H9 (cell line): ENCODE measurements around the gene ASB4. TPM values are rescaled to one million over a fixed set of nuclear protein-coding genes. Genes with fewer than 3 reads are reported as not detected.

ENCODE experiments used
- DNase-seq: peaks from one replicate; pipeline ENCODE4 v3.0.0-alpha.2; 2017
- H2AFZ ChIP-seq: one replicate; pipeline ENCODE4 v1.6.1; 2013; ENCODE audit warnings: mild to moderate bottlenecking, low read length, control low read depth, moderate library complexity
- H2AK5ac ChIP-seq: 2 replicates; pipeline ENCODE4 v1.6.1; 2013; ENCODE audit warnings: low read length, control low read depth, mixed read lengths; ENCODE audit not compliant: insufficient read length
- H2BK120ac ChIP-seq: one replicate; pipeline ENCODE4 v1.6.1; 2013; ENCODE audit warnings: low read depth, mild to moderate bottlenecking, low read length, control low read depth, inconsistent platforms; ENCODE audit not compliant: poor library complexity, severe bottlenecking
- H2BK12ac ChIP-seq: 2 replicates; pipeline ENCODE4 v1.6.1; 2013; ENCODE audit warnings: low read length, control low read depth, mixed read lengths, low read depth; ENCODE audit not compliant: insufficient read length
- H2BK15ac ChIP-seq: 2 replicates; pipeline ENCODE4 v1.6.1; 2013; ENCODE audit warnings: low read depth, low read length, control low read depth
- H2BK20ac ChIP-seq: one replicate; pipeline ENCODE4 v1.6.1; 2013; ENCODE audit warnings: low read depth, mild to moderate bottlenecking, low read length, control low read depth, inconsistent platforms; ENCODE audit not compliant: poor library complexity, severe bottlenecking
- H2BK5ac ChIP-seq: 2 replicates; pipeline ENCODE4 v1.6.1; 2013; ENCODE audit warnings: low read length, control low read depth, mixed read lengths; ENCODE audit not compliant: insufficient read length
- H3K14ac ChIP-seq: 2 replicates; pipeline ENCODE4 v1.6.1; 2013; ENCODE audit warnings: low read length, control low read depth; ENCODE audit not compliant: insufficient read depth
- H3K18ac ChIP-seq: 2 replicates; pipeline ENCODE4 v1.6.1; 2013; ENCODE audit warnings: low read depth, mild to moderate bottlenecking, mixed read lengths, low read length, control low read depth; ENCODE audit not compliant: insufficient read length
- H3K23ac ChIP-seq: 2 replicates; pipeline ENCODE4 v1.6.1; 2013; ENCODE audit warnings: low read length, control low read depth, mixed read lengths, low read depth; ENCODE audit not compliant: insufficient read length
- H3K23me2 ChIP-seq: 2 replicates; pipeline ENCODE4 v1.6.1; 2013; ENCODE audit warnings: low read depth, mild to moderate bottlenecking, mixed read lengths, low read length, control low read depth; ENCODE audit not compliant: insufficient read length, poor library complexity, severe bottlenecking
- H3K27ac ChIP-seq: 2 replicates; pipeline ENCODE4 v1.5.1; 2013; ENCODE audit warnings: low read length, control low read depth, mixed read lengths, low read depth; ENCODE audit not compliant: insufficient read length
- H3K27me3 ChIP-seq: 2 replicates; pipeline ENCODE4 v1.6.1; 2013; ENCODE audit warnings: low read length, control low read depth, inconsistent platforms; ENCODE audit not compliant: insufficient read depth
- H3K4ac ChIP-seq: 2 replicates; pipeline ENCODE4 v1.6.1; 2013; ENCODE audit warnings: low read depth, mild to moderate bottlenecking, control low read depth, inconsistent platforms, low read length, moderate library complexity
- H3K4me1 ChIP-seq: 2 replicates; pipeline ENCODE4 v1.6.1; 2013; ENCODE audit warnings: low read length, control low read depth, inconsistent platforms; ENCODE audit not compliant: insufficient read depth
- H3K4me2 ChIP-seq: 2 replicates; pipeline ENCODE4 v1.6.1; 2013; ENCODE audit warnings: low read length, control low read depth, mixed read lengths; ENCODE audit not compliant: insufficient read length, insufficient read depth
- H3K56ac ChIP-seq: 2 replicates; pipeline ENCODE4 v1.6.1; 2013; ENCODE audit warnings: low read depth, mild to moderate bottlenecking, mixed read lengths, low read length, control low read depth; ENCODE audit not compliant: insufficient read length
- H3K79me1 ChIP-seq: 2 replicates; pipeline ENCODE4 v1.6.1; 2013; ENCODE audit warnings: low read depth, mild to moderate bottlenecking, moderate library complexity, low read length, control low read depth, inconsistent platforms; ENCODE audit not compliant: insufficient read depth, poor library complexity, severe bottlenecking
- H3K79me2 ChIP-seq: 2 replicates; pipeline ENCODE4 v1.6.1; 2013; ENCODE audit warnings: low read length, control low read depth, inconsistent platforms; ENCODE audit not compliant: insufficient read depth
- H3K9ac ChIP-seq: 2 replicates; pipeline ENCODE4 v1.6.1; 2013; ENCODE audit warnings: low read length, control low read depth, mixed read lengths; ENCODE audit not compliant: insufficient read length; ENCODE audit errors: extremely low read depth
- H3K9me3 ChIP-seq: one replicate; pipeline ENCODE4 v1.6.1; 2013; ENCODE audit warnings: low read depth, low read length, inconsistent platforms; ENCODE audit not compliant: control insufficient read depth
- H3T11ph ChIP-seq: one replicate; pipeline ENCODE4 v1.6.1; 2013; ENCODE audit warnings: mild to moderate bottlenecking, low read length, control low read depth, inconsistent platforms
- H4K20me1 ChIP-seq: one replicate; pipeline ENCODE4 v1.6.1; 2013; ENCODE audit not compliant: control insufficient read depth, insufficient read length, insufficient read depth
- H4K5ac ChIP-seq: 2 replicates; pipeline ENCODE4 v1.6.1; 2013; ENCODE audit warnings: low read depth, mild to moderate bottlenecking, mixed read lengths, low read length, control low read depth; ENCODE audit not compliant: insufficient read length
- H4K8ac ChIP-seq: replicated peaks from 2 replicates; pipeline ENCODE4 v1.6.1; 2013; ENCODE audit warnings: low read length, control low read depth, mixed read lengths, low read depth; ENCODE audit not compliant: insufficient read length
- H4K91ac ChIP-seq: 2 replicates; pipeline ENCODE4 v1.6.1; 2013; ENCODE audit warnings: low read depth, mild to moderate bottlenecking, moderate library complexity, mixed read lengths, low read length, control low read depth; ENCODE audit not compliant: insufficient read length
- H3K27ac Mint-ChIP-seq, 3 experiments: 2 replicates in 2 of 3; 3 replicates in 1 of 3; pipeline ENCODE4 v1.8.0; 2020 to 2021; ENCODE audit warnings: mixed read lengths in 3 of 3, mild to moderate bottlenecking in 1 of 3, moderate library complexity in 1 of 3
- H3K27me3 Mint-ChIP-seq: 2 replicates; pipeline ENCODE4 v1.8.0; 2021; ENCODE audit warnings: low read depth, mild to moderate bottlenecking, moderate library complexity, mixed read lengths
- H3K36me3 Mint-ChIP-seq, 3 experiments: 2 replicates in 2 of 3; 3 replicates in 1 of 3; pipeline ENCODE4 v1.8.0; 2020 to 2021; ENCODE audit warnings: low read depth in 3 of 3, mixed read lengths in 3 of 3; ENCODE audit not compliant: insufficient read depth in 1 of 3
- H3K4me1 Mint-ChIP-seq, 2 experiments: 2 replicates each; pipeline ENCODE4 v1.8.0; 2020; ENCODE audit warnings: mixed read lengths in 2 of 2
- H3K4me3 Mint-ChIP-seq, 2 experiments: 2 replicates in 1 of 2; 3 replicates in 1 of 2; pipeline ENCODE4 v1.8.0; 2020 to 2021; ENCODE audit warnings: mild to moderate bottlenecking in 2 of 2, mixed read lengths in 2 of 2, moderate library complexity in 1 of 2
- H3K9me3 Mint-ChIP-seq, 2 experiments: 2 replicates in 1 of 2; 3 replicates in 1 of 2; pipeline ENCODE4 v1.8.0; 2020; ENCODE audit warnings: mild to moderate bottlenecking in 2 of 2, mixed read lengths in 2 of 2, moderate library complexity in 1 of 2
- CTCF ChIP-seq: fragments of 200-600 bp; sonication (generic); conservative IDR thresholded peaks from 3 replicates; pipeline ENCODE4 v1.8.0; 2021; ENCODE audit warnings: antibody characterized with exemption, mild to moderate bottlenecking
- WGBS: extraction: QIAGEN DNeasy Blood & Tissue Kit; methylation state at CpG from one replicate; pipeline ENCODE4 v1.1.7; 2013; ENCODE audit warnings: missing lambda C conversion rate, low lambda C conversion rate, mixed read lengths; ENCODE audit not compliant: insufficient read length; ENCODE audit errors: extremely low coverage; 5-methylcytosine and 5-hydroxymethylcytosine counted together
- total RNA-seq: library from RNA; stranded (reverse); gene quantifications from 2 replicates; pipeline ENCODE4 v1.2.1, GENCODE V29; 2021

Gene ASB4
- total RNA-seq, 1 experiment from 2014 or later = not detected

GRCh38 chr7:95441042-95441823 lies 44.5 kb upstream of the ASB4 start:
- Mint-ChIP-seq H3K27ac (no peak overlapping the region; a peak in 1 of 7 replicates), H3K27me3 (peaks cover 1% of the 10 kb centered on the region; the same call in 1 of the 2 replicates)

More at GRCh38 chr7:95441042-95441823, 44.5 kb upstream of the ASB4 start:
- Histone ChIP-seq H3K23ac (no peak overlapping the region), H3K56ac (no peak overlapping the region), H3K4ac (no peak overlapping the region), H4K8ac (no peak overlapping the region), H3K18ac (no peak overlapping the region), H3K14ac (no peak overlapping the region), H3T11ph (no peak overlapping the region), H2BK120ac (no peak overlapping the region), H3K9me3 (no peaks in the 10 kb centered on the region), H2BK5ac (no peak overlapping the region), H2BK12ac (no peak overlapping the region), H4K20me1 (no peaks in the 10 kb centered on the region), H4K91ac (no peak overlapping the region), H3K23me2 (no peaks in the 10 kb centered on the region), H2AK5ac (no peak overlapping the region), H2BK15ac (no peak overlapping the region), H3K79me1 (no peaks in the 10 kb centered on the region), H2BK20ac (no peak overlapping the region), H4K5ac (no peak overlapping the region), H3K79me2 (no peaks in the 10 kb centered on the region), H3K9ac (no peak overlapping the region), H2AFZ (no peak overlapping the region), H3K4me1 (no peaks in the 10 kb centered on the region), H3K4me2 (no peak overlapping the region), H3K27ac (no peak overlapping the region), H3K27me3 (no peaks in the 10 kb centered on the region)
- DNase-seq = no peak
- TF ChIP-seq CTCF = no peak
- Mint-ChIP-seq H3K36me3 (no peaks in the 10 kb centered on the region), H3K4me1 (no peaks in the 10 kb centered on the region), H3K4me3 (no peak overlapping the region), H3K9me3 (no peaks in the 10 kb centered on the region)
- WGBS = no CpG with 5 or more reads among the region's 7 CpGs
